ENCODE results near the gene PTPRD.

DNA sequence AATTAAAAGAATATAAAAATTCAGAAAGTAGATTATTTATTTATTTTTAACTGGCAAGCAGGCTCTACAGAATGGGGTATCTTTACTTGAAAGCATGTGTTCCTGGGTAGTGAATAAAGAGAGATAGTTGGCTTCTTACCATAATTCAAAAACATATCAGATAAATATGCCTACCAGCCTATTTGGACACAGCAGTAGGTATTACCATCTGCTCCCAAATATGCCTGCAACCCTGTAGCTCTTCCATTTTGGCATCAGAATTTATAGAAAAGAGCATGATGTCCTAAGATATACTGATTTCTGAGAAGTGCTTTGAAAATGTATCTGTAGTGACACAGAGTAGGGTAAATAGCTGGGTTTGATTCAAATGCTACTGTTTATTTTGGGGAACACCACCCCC is 1512.7 kb downstream of the PTPRD start:
- TF ChIP-seq, protein P1, sequence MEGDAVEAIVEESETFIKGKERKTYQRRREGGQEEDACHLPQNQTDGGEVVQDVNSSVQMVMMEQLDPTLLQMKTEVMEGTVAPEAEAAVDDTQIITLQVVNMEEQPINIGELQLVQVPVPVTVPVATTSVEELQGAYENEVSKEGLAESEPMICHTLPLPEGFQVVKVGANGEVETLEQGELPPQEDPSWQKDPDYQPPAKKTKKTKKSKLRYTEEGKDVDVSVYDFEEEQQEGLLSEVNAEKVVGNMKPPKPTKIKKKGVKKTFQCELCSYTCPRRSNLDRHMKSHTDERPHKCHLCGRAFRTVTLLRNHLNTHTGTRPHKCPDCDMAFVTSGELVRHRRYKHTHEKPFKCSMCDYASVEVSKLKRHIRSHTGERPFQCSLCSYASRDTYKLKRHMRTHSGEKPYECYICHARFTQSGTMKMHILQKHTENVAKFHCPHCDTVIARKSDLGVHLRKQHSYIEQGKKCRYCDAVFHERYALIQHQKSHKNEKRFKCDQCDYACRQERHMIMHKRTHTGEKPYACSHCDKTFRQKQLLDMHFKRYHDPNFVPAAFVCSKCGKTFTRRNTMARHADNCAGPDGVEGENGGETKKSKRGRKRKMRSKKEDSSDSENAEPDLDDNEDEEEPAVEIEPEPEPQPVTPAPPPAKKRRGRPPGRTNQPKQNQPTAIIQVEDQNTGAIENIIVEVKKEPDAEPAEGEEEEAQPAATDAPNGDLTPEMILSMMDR (conservative IDR thresholded peaks at IDR 0.05; ENCODE audit: low read length) = no peak
- TF ChIP-seq EZH2phosphoT487 (IDR thresholded peaks at IDR 0.05; ENCODE audit: borderline replicate concordance) = no peak

Measured in Loucy (cell line).